Stimulated activated CD4-positive, alpha-beta T cell treated with anti-CD3 and anti-CD28 coated beads, Interleukin-4, amount 100 ng/mL, for 24 hours (primary cell): Measurements from ENCODE around the gene TMEM218.

Experiments used
- DNase-seq: peaks from one replicate; pipeline ENCODE4 v3.0.0-alpha.2; 2020

TMEM218 gene

GRCh38 chr11:125049164-125049792, 62.1 kb downstream of the TMEM218 start:
- no peak for DNase-seq
